ENCODE data around the gene PSD2.

DNA sequence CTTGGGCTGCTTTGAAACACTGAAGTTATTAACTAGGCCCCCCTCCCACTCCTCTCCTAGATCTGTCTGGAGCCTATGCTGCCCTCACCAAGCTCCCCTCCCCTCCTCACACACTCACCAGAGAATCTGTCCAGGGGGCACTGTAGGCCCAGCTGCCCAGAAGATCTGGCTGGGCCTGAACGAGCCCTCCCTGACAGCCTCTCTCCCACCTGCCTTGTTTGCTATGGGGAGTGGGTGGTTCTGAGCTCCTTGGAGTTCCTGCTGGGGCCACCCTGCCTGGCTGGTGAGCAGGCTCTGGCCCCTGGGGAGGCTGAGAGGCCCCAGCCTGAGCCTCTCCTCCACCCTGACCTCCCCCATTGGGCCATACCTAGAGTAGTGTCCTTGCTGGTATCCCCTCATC, 75.1 kb downstream of the PSD2 start:
- TF ChIP-seq, protein P1, sequence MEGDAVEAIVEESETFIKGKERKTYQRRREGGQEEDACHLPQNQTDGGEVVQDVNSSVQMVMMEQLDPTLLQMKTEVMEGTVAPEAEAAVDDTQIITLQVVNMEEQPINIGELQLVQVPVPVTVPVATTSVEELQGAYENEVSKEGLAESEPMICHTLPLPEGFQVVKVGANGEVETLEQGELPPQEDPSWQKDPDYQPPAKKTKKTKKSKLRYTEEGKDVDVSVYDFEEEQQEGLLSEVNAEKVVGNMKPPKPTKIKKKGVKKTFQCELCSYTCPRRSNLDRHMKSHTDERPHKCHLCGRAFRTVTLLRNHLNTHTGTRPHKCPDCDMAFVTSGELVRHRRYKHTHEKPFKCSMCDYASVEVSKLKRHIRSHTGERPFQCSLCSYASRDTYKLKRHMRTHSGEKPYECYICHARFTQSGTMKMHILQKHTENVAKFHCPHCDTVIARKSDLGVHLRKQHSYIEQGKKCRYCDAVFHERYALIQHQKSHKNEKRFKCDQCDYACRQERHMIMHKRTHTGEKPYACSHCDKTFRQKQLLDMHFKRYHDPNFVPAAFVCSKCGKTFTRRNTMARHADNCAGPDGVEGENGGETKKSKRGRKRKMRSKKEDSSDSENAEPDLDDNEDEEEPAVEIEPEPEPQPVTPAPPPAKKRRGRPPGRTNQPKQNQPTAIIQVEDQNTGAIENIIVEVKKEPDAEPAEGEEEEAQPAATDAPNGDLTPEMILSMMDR (IDR thresholded peaks at IDR 0.05), result no peak
- no peak for TF ChIP-seq POLR2A (IDR thresholded peaks at IDR 0.05)

All from right lobe of liver (tissue), 4 donors.